GM19240 (cell line): ENCODE measurements around the gene TCF4.

Experiments used
- DNase-seq: peaks from one replicate; pipeline ENCODE4 v3.0.0; 2011; ENCODE audit warnings: low spot score; ENCODE audit not compliant: insufficient read length

The TCF4 gene

GRCh38 chr18:55353806-55354205, 234.2 kb downstream of the TCF4 start:
- DNase-seq: no peak

- no peak for DNase-seq
Measured at GRCh38 chr18:55353391-55353790, 234.6 kb downstream of the TCF4 start.

- DNase-seq: no peak
Measured at GRCh38 chr18:55351980-55352714, 235.8 kb downstream of the TCF4 start.

- no peak for DNase-seq
Measured at GRCh38 chr18:55351241-55351691, 236.7 kb downstream of the TCF4 start.

GRCh38 chr18:55349685-55350084, 238.3 kb downstream of the TCF4 start:
- no peak for DNase-seq

GRCh38 chr18:55346961-55347740, 240.8 kb downstream of the TCF4 start:
- DNase-seq: no peak

- no peak for DNase-seq
Measured at GRCh38 chr18:55346387-55346786, 241.6 kb downstream of the TCF4 start.

- DNase-seq: no peak
Measured at GRCh38 chr18:55345103-55345950, 242.7 kb downstream of the TCF4 start.

GRCh38 chr18:55343396-55344073, 244.5 kb downstream of the TCF4 start:
- no peak for DNase-seq

- no peak for DNase-seq
Measured at GRCh38 chr18:55340998-55341397, 247.0 kb downstream of the TCF4 start.

GRCh38 chr18:55339990-55340389, 248.0 kb downstream of the TCF4 start:
- DNase-seq: no peak

- DNase-seq: no peak
Measured at GRCh38 chr18:55338978-55339650, 248.9 kb downstream of the TCF4 start.

GRCh38 chr18:55337908-55338521, 250.0 kb downstream of the TCF4 start:
- no peak for DNase-seq

- no peak for DNase-seq
Measured at GRCh38 chr18:55337138-55337537, 250.9 kb downstream of the TCF4 start.

GRCh38 chr18:55336438-55337100, 251.4 kb downstream of the TCF4 start:
- DNase-seq: no peak

GRCh38 chr18:55334875-55335274, 253.1 kb downstream of the TCF4 start:
- DNase-seq: no peak

GRCh38 chr18:55331301-55331700, 256.7 kb downstream of the TCF4 start:
- no peak for DNase-seq

GRCh38 chr18:55328301-55328700, 259.7 kb downstream of the TCF4 start:
- DNase-seq: no peak

- DNase-seq: no peak
Measured at GRCh38 chr18:55327454-55327853, 260.5 kb downstream of the TCF4 start.

GRCh38 chr18:55326134-55326533, 261.9 kb downstream of the TCF4 start:
- DNase-seq: no peak
